ENCODE measurements around the gene ITIH4.

The ITIH4 gene

DNA sequence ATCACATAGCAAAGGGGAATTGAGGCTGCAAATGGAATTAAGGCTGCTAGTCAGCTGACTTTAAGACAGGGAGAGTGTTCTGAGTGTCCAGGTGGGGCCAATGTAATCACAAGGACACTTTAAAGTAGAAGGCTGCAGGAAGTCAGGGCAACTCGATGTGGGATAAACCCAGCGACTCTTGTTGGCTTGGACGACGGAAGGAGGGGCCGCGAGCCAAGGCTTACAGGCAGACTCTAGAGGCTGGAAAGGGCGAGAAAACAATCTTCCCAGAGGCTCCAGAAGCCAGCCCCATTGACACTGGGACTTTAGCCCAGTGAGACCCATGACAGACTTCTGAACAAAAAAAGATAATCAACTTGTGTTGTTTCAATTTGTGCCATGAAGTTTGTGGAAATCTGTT is 17.3 kb upstream of the ITIH4 start:
- DNase-seq = no peak

DNA sequence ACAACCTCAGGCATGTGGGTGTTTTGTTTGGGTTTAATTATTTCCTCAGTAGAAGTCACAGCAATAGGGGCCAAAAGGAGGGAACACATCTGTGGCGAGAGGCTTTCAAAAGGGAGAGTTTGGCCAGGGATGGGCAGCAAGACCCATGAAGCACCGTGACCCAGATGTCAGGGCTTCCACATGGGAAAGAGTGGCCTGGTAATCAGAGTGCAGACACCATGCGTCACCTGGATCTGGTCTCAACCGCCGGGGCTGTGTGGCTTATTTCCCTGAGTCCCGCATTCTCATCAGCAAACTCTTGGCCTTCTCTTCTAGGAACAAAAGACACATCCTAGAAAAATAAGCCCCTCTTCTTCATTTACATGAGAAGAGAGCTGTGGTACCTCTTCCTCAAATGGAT is 16.8 kb upstream of the ITIH4 start:
- DNase-seq = no peak

DNA sequence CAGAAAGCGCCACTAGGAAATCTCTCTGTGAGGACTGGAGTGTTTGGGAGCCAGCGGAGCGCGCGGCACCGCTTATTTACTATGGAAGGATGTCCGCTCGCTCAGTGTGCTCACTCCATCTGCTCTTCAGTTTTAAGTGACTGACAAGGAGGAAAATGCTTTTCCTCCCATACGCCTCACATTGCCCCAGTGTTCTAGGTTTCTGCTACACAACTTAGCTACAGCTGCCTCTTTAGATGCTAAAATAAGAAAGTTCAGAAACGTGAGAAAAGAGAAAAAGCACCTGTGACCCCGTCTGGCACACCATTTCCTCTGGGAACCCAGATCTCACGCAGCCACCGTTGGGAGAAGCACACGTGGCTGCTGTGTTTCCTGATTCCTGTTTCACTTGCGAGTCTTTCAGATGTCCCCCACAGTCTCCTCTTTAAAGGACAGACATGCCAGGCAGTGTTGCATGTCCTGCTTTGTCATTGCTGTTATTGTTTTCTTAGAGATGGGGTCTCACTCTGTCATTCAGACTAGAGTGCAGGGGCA is 16.0 kb upstream of the ITIH4 start:
- DNase-seq = no peak

DNA sequence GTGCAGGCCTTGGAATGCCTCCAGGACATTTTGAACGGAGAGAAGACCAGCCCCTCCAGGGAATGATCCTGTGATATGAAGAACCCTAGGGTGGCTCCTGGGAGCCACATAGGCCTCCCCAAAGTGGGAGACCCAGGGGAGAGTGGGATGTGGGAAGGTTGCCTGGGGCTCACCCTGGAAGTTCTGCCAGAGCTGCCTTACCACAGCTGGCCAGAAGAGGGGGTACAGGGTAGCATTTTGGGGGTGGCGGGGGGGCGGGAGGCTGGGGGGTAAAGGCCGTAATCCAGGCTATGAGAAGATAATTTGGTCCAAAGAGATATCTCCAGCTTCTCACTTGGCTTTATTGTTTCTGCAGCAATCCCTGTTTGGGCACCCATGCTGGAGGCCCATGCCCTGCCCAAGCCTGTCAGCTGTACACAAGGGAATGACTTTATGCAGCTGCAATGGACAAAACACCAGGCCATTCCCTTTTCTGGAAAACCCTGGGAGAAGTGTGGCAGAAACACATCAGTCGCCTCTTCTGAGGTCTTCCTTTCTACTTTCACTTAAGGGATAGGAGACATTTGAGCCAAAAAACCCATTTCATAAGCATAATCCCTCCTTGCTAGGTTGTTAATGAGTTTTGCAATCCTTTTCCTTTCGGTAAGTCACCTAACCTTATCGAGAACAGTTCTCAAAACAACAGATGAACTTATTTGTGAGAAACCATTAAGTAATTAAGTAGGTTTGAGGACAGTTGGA is 15.4 kb upstream of the ITIH4 start:
- DNase-seq = no peak

DNA sequence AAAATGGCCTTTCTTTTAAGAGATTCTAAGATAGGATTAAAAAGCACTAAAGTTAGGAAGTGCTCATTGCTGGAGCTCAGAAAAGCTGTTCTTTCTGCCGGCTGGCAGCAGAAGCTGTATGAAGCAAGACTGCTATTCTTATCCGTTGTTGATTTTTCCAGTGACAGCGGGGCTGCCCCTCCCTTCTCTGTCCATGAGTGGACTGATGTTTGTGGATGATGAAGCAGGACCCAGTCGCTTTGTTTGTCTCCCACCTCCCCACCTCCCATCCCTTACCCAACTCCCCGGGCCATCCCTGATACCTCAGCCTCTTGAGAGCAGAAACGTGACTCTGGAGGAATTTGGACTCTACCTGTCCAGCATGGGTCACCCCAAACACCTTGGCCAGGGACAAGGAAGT is 14.7 kb upstream of the ITIH4 start:
- DNase-seq = no peak

DNA sequence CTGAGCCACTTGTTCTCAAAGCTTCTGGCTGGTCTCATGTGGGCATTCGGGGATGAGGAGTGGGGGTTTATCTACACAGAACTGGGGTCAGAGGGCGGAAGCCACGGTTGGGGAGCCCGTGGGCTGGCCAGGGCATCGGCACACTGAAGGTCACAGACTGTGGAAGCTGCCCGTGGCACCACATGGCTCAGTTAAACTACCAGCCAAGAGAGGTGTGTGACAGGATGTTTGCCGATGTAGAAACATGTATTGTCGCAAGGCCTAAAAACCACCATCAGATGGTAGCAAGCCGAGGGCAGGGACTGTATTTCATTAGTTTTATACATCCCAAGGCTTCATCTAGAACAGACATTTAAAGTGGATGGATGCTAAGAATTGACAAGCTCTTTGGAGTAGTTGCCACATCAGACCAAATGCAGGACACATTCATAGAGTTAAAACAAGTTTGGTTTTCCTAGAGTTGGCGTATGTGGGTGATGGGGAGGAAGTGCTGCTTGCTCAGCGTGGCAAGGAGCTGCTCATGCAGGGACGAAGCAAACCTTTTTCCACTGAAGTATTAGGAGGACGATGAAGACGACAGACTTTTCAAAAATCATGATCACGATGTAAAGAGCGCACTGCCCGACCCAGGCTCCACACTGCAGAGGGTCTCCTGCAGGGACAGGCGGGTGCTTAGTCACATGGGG is 14.0 kb upstream of the ITIH4 start:
- DNase-seq = no peak

DNA sequence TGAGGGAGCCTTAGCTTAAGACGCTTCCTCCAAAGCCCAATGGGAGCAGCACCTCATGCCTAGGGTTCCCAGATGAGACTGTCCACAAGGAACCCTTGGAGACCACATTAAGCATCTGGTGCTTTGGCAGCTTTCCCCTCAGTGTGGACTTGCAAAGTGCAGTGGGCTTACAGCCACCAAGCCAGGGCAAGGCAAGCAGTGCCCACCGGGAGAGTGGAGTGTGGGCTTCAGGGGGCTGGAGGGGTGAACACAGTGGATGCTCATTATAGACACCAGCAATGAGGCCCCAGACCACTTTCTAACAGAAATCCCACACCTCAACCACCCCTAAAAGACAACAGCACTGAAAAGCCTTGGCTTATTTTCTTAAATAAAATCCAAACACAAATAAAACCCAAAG is 13.4 kb upstream of the ITIH4 start:
- no peak for DNase-seq

DNA sequence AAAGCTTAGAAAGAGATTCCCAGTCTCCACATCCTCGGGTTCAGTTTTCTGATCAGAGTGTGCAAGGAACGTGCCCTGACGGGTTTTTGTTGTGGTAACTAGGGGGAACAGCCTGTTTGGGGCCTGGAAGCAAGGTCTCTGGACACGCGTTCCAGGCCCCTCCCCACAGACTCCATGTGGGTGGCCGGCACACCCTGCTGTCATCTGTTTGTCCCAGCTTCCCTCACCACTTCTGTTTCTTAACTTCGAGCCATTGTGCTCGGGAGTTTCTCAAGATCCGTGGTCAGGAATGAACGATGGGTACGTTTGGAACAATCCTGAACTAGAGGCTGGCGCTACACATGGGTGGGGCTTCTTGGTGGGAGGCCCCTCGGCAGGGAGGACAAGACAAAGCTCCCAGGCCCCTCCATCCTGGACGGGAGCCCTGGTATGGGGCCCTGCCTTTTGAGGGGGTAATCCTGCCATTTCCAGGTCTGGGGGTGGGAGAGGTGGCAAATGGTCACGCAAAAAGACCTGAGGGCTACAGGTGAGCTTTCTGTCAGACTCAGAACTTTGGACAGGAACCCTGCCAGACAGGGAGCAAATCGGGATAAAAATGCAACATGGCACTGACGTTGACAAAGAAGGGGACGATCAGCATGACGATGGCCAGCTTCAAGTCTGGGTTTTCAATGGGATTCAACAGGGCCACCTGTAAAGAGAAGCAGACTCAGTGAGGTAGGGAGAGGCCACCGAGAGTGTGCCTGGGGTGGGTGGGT is 12.8 kb upstream of the ITIH4 start:
- DNase-seq = no peak

DNA sequence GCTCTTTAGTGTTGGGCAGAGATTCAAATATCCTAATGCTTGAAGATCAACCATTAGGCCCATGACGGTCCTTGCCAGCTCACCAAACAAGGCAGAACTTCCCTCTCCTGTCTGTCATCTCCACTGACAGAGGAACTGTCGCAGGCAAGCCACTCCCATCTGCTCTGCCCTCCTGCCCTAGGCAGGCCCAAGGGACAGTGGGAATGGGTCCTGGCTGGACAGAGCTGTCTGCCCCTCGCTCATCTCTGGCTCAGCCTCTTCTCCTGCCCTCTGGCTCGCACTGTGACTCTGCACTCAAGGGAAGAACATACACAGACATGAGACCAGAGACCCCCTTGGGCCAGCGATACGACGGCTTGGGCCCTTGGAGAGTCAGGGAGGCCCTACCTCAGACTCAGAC is 12.0 kb upstream of the ITIH4 start:
- no peak for DNase-seq

DNA sequence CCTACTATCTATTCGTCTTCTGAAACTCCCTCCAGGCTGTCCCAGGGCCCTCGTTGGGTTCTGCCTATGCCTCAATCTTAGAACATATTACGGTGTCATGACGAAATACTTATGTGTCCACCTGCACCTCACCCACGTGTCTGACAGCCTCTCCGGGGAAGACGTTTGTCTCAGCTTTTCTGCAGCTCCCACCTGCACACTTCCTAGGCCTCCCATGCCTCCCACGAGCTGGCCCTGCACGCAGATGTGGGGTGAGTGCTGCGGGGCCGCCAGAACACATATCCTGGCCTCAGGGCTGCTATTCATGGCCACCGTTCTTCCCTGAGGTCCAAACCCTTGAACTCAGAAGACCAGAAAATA is 11.5 kb upstream of the ITIH4 start:
- no peak for DNase-seq

DNA sequence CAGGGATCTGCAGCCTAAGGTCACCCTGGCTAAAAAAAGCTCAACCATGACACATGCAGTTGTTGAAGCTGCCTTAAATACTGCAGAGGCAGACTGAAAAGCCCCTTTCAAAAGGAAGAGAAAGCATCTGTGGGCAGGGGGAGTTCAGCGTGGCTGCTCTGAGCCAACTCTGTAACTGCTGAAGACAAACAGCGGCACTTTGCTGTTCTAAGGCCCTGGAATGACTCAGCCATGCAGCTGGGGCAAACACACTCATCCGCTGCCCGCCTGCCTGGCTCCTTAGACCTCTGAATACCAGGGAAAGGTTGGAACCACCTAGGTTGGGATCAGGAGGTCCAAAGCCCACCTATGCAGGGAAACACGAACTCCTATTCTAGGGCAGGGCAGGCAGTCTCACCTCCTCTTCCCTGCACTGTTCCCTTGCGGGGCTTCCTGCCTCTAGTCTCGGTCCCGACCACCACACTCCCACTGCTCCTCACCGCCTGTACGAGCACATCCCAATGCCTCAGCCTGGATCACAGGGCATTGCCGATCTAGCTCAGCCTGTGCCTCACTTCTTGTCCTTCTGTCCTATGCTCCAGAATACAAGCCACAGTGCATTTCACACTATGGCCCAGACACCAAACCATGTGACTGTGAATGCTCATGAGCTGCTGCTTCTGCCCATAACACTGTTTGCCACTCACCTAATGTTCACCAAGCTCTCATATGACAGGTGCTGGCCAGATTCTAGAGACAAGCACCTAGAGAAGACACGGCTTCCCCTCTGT is 10.9 kb upstream of the ITIH4 start:
- no peak for DNase-seq

DNA sequence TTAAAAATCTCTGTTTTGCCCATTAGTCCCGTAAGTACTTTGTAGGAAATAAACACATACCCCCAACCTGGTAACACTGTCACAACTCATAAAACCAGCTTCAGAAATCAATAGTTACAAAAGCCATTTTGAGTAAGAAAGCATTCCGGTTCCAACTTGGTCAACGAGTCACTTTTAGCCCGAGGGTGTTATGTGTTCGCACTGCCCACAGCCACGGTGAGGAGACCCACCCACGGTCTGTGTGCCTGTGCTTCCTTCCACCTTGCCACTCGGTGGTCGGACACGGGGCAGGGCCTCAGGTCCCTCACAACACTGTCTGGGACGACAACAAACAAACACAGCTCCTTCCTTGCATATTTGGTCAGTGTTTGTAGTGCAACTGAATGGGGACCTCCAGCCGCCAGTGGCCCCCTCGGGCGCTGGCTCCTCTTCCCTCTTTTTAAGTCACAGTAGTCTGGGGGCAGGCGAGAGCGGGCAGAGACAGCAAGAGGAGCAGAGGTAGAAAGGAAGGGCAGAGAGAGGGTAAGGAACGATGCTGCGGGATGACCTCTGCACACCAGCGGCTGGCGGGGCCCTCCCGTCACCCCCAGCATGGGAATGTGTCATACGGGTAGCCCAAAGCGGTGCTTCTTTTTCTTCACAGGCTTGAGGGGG is 9.5 kb upstream of the ITIH4 start:
- DNase-seq = no peak

DNA sequence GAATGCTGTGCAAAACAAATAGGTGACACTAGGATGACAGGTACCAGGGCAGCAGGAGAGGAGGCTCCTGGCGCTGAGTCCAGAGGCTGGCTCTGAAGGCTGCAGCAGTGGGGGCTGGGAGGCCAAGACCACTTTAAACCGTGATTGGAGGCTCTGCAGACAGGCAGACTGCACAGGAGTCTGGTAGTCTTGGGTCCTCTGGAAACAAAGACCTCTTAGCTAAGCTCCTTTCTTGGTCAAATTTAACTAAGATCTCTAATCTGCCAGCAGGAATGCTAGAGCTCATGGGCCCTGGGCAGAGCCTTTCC is 8.8 kb upstream of the ITIH4 start:
- no peak for DNase-seq

DNA sequence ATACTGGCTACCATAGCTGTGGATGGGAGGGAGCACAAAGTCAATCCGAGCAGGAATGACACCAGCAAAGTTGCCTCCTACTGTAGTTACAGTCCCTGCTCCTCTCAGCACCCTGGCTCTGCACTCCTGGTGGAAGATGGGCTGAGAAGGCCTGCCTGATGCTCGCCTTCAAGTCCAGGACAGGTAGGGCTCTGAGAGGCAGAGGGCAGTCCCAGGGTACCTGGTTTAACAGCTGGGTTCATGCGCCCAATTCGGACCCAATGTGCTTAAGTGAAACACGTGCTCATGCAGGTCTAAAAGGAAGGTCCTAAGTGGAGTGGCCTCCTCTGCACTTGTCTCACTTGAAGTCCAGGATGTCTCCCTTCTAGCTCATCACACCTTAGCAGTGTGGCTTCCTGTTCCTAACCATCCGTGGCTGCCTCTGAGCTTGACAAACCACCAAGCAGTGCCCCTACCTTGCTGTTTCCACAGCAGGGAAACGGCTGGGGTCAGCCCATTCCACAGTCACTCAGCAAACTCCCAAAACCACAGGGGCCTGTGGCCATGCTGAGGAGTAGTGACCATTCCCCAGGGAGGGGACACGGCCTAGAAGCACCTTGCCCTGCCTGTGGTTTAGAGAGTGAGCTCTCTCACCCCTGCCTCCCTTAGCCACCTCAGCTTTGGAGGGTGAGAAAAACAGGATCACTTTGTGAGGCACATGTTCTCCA is 8.2 kb upstream of the ITIH4 start:
- DNase-seq = peak in 2 of 5 experiments; percentile 9 to 76

DNA sequence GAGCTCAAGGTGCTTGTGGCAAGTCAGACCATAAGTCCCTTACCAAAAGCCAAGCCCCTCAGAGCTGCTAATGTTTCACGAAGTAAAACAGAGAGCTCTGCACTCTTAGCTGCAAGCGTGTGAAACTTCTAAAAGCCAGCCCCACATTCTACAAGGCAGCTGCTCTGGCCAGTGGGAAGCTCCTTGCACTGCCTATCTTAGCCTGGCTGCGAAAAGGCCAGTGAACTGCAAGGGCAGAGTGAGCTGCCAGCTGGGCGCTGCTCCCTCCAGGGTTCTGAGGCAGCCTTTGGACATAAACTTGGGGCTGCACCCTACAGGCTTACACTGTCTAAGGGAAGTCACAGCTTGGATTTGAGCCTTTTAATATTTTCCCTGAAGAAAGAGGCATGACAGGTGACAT is 6.5 kb upstream of the ITIH4 start:
- DNase-seq = no peak

DNA sequence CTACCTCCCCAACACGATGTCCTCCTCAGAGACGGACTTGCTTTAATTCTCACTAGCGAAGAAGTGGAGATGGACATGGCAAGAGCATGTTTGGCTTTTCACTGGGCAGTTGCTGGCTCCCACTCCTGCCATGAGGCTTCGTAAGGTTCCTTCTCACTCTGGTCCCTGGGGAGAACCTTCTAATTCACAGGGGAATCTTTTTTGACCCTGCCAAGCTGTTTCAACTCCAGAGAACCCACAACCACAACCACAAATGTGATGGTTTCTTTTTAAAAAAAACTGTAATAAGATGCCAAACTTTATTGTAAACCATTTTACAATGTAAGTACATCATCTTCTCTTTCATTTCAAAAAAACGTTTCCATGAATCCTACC is 6.0 kb upstream of the ITIH4 start:
- no peak for DNase-seq

DNA sequence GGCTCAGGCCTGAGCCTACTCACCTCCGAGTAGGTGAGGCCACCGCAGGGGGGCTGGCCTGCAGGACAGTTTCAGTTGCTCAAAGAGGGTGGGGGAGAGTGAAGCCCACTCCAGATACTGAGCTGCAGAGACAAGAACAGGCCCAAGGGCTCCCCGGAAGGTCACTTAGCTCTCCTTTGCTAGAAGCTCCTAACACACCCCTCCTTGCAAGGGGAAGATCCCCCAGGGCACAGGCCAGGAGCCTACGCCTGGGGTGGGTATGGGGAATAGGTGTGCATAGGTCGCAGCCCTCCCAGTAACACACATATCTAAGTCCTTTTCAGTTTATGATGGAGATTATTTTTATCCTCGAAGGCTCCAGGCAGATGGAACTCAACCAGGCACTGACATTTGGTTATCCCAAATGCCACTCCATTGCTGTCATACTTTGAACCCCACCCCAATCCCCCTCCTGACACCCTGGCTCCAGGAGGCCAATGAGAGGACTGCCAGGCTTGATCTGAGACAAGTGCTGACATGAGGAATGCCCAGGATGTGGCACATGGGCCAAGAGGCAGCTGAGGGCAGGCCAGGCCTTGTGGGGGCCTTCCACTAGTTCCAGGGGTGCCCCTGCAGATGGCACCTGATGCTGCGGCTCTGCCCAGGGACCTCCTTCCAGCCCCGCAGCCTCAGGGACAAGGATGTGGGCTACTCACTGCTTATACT is 5.4 kb upstream of the ITIH4 start:
- DNase-seq = no peak

DNA sequence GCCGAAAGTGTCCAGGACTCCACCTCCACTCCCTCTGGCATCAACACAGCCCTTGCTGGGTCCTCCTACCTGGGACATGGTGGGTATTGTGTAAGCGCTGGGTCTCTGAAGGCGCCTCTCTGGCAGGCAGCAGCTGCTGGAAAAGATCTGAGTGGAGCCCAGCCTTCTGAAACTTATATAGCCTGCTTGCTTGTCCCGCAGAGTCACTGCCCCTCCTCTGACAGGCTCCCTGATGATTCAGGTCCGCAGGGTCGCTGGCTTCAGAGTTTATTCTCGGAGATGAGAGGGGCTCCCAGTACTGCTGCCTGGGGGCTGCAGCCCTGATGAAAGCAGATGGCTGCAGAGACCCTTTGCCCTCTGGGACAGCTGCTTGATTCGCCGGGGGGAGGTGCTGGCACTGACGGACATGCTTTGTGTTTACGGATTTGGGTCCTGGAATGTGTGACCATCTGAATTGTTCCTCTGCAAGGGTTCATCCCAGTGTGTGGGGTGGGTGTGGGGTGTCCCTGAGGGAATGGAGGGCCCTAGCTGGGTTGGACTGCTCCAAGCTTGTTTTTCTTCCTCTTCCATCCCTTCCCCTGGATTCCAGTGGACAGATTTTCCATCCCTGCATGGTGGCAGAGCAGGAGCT is 4.5 kb upstream of the ITIH4 start, which contains the start of gene MUSTN1:
MUSTN1 (minus strand) TSS at position 149 of the 631 bp plus-strand sequence; CDS start at position 78, 71 bp downstream.
- DNase-seq = no peak

DNA sequence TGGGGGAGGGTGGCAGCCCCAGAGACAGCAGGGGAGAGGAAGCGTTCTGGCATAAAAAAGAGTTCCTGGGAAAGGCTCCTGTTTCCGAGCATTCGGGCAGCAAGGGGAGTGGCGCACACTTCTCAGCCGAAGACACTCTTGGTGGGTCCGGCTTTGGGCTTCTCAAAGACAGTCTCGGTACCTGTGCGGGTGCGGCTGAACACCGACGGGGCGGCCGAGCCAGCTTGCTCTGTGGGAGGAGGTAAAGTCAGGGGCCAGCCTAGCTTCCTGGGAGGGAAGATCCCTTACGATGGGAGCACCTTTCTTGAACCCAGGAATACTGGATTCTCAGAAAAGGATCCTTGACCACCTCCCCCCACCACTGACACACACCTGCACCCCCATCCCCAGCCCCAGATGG is 2.7 kb upstream of the ITIH4 start:
- DNase-seq = no peak

DNA sequence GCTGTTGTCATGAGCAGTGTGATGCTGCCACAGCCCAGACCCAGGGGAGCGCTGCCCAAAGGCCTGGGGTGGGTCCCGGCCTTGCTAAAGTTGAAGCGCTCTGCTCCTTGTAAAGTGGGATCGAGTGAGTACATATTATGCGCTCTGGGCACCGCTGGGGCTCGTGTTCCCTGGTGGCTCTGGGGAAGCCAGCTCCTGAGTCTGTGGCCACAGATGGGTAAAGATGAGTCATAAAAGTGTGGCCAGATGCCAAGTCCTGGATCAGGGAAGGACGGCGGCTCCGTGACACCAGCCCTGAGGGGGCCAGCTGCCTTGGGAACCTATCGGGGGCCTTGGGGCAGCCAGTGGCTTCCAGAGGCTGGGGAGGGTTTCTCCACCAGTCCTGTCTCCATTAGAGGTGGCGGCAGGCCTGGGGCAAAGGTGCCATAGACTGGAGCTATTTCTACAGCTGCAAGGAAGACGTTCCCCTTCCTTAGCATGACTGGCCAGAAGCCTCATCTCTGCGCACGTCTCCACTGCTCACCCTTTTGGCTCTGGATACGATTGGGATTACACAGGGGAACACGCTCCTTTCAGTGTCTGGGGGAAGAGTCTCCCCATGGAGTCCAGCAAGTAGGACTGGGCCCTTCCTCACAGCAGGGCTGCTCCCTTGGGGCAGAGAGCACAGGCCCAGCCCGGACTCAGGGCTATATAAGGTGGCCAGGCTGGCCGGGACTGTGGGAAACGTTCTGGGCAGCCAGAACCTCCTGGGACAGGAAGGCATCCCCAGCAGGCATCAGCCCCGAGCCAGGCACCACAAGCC is 1.2 kb upstream of the ITIH4 start:
- DNase-seq = no peak

Data from T-helper 2 cell (primary cell).